Stimulated activated CD8-positive, alpha-beta memory T cell treated with anti-CD3 and anti-CD28 coated beads, Interleukin-15, amount 100 ng/mL, for 24 hours (primary cell): ENCODE data around the gene UBE4B.
"Not testable (repeated sequence)": the region's sequence is repeated elsewhere in the genome, so short reads cannot be mapped to it uniquely, and the experiment has no call there.

Experiments used
- DNase-seq: peaks from one replicate; pipeline ENCODE4 v3.0.0-alpha.2; 2020; ENCODE audit warnings: low read depth

The UBE4B gene

DNA sequence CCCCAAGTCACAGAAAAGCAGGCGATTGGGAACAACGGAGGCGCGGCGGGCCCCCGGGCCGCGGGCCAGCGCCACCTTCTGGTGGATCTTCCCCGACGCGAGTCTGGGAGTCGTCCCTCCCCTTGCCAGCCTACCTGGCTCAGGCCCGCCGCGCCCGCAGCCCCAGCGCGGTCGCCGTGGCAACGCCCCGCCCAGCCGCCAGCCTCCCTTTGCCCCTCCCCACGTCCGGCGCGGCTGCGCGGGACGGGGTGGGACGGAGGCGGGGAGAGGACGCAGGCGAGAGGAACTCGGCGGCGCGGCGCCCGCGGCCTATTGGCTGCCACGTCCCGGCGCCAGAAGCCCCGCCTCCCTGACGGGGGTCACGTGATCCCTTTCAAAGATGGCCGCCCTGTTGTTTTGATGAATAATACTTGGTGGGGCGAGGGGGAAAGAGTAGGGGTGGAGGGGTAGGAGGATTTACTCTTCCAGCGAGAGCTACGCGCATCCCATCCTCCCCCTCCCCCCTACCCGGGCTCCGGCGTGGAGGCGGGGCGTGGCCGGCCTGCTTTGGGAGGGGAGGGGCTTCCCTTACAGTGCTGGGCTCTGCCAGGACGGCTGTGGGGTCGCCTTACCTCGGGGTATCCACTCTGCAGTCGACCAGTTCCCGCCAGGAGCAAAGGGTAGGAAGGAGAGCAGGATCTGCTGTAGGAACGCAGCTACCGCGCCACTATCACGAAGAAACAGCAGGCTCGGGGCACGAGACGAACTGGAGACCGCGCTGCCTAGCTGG, at the start of gene UBE4B:
Gene UBE4B (plus strand): TSS at position 369 of the 769 bp plus-strand sequence. CDS start 713 bp downstream, outside the sequence.
- DNase-seq: peak; percentile 95

DNA sequence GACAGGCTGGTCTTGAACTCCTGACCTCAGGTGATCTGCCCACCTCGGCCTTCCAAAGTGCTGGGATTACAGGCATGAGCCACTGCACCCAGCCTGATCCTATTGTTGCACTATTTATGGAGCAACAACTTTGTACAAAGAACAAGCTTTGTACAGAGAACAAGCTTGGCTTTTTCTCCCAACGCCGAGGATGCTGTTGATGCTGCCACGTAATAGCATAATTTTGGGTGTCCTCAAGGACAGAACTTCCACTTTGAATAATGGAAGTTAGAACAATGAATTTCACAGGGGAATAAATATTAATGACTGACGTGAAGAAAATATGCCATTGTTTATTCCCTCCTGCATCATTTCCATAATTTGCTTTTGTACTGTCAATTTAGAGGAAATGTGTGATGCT, 48.5 kb upstream of the UBE4B start:
- DNase-seq: no peak

DNA sequence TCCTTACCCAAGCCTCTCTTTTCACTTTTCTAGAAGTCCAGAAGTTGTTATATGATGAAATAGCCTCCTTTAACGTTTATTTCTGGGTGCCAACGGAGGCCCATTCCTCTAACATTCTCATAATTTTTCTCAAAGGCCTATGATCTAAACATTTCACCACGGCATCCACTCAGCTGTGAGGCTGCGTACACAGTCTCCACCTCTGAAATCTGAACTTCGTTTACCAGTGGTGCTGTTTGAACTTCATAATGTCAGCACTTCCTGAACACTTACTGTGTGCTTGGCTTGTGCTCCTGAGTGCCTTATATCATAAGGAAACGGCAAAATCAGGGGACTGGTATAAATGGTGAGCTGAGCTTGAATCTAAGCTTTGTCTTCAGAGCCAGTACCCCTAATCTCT, 47.8 kb upstream of the UBE4B start:
- DNase-seq: no peak

GRCh38 chr1:9989773-9990172, 43.0 kb upstream of the UBE4B start:
- no peak for DNase-seq

- DNase-seq: no peak
Observed at GRCh38 chr1:9990944-9991343, 41.8 kb upstream of the UBE4B start.

- DNase-seq: no peak
Observed at GRCh38 chr1:9992910-9993309, 39.8 kb upstream of the UBE4B start.

- DNase-seq: no peak
Observed at GRCh38 chr1:9993561-9994075, 39.1 kb upstream of the UBE4B start.

GRCh38 chr1:9996624-9997582, 35.9 kb upstream of the UBE4B start, which contains the start of gene RBP7:
Gene RBP7, plus strand, starts transcription at chr1:9997228. Its CDS starts 31 bp downstream, at chr1:9997259.
- no peak for DNase-seq

DNA sequence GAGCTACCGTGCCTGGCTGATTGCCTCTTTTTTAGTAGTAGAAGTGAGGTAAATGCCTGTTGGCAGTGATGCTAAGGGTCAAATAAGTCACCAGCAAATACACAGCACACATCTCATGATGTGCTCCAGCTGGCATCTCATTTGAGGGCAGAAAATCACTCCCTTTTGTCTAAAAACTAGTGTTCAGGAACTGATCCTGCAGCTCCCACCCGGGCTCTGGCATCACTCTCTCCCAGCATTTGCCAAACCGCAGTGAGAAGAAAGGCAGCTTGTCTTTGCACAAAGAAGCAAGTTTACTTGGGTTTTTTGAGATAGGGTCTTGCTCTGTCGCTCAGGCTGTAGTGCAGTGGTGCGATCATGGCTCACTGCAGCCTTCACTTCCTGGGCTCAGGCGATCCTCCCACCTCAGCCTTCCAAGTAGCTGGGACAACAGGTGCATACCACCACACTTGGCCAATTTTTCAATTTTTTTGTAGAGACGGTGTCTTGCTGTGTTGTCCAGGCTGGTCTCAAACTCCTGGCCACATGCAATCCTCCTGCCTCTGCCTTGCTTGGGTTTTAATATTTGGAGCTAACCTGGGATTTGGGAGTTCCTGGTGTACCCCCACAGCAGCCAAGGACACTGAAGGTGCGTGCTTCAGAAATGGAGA, 31.6 kb upstream of the UBE4B start:
- DNase-seq: no peak

DNA sequence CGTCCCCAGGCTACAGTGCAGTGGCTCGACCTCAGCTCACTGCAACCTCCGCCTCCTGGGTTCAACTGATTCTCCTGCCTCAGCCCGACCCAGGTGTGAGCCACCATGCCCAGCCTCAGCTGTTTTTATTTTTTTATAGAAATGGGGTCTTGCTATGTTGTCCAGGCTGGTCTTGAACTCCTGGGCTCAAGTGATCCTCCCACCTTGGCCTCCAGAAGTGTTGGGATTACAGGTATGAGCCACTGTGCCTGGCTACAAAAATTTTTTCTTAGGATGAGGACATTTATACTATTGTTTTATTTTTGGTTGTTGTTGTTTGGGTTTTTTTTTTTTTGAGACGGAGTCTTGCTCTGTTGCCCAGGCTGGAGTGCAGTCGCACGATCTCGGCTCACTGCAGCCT, 27.5 kb upstream of the UBE4B start:
- not testable (repeated sequence) for DNase-seq

- DNase-seq: no peak
Observed at GRCh38 chr1:10007169-10007568, 25.6 kb upstream of the UBE4B start.

DNA sequence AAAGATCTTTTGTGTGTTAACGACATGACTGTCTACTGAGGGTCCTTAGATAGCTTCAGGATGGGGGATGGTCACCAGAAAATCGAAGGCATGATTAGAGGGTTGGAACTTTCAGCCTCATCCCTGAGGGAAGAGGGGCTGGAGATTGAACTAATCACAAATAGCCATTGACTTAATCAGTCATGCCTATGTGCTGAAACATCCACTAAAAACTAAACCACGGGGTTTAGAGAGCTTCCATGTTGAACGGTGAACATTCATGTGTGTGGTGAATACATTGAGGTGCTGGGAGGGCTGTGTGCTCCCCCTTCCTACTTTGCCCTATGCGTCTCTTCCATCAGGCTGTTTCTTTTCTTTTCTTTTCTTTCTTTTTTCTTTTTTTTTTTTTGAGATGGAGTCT, 18.7 kb upstream of the UBE4B start:
- no peak for DNase-seq

DNA sequence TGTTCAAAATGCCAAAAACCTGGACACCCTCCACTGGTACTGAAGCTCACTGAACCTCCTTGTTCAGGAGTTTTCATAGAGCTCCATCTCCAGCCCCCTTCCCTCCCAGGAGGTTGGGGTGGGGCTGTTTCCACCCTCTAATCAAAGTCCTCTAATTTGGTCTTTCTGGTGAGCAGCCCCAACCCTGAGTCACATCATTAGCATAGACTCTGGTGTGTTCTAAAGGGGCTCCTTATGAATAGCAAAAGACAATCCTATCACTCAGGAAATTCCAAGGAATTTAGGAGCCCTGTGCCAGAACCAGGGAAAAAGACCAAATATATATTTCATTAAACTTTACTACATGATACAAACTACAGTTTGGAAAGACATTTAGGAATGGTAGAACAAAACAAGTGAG, 13.2 kb upstream of the UBE4B start:
- no peak for DNase-seq

- DNase-seq: no peak
Observed at GRCh38 chr1:10020086-10020485, 12.7 kb upstream of the UBE4B start.

DNA sequence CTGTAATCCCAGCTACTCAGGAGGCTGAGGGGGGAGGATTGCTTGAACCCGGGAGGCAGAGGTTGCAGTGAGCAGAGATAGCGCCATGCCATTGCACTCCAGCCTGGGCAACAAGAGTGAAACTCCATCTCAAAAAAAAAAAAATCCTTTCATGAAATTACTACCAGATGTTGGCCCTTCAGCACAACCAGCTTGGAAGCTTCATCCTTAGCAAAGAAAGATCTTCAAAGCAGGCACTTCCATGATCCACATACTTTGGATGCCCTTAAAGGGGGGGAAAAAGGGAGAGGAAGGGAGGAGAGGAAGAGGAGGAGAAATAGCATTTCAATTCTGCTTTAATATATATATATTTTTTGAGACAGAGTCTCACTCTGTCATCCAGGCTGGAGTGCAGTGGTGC, 12.1 kb upstream of the UBE4B start:
- DNase-seq: not testable (repeated sequence)

DNA sequence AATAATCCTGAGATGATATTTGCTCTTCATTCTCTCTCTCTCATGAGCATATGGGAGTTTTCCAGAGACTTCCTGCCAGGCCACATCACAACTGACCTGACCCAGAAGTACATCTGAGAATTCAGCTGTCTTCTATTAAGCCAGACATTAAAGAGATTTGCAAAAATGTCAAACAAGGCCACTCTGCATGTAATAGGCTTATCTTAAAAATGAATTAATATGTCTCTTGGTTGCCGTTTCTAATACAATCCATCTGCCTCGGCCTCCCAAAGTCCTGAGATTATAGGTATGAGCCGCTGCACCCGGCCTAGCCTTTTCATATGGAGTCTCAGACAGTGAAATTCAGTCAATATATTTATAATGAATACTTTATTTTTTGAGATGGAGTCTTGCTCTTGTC, 10.8 kb upstream of the UBE4B start:
- not testable (repeated sequence) for DNase-seq

DNA sequence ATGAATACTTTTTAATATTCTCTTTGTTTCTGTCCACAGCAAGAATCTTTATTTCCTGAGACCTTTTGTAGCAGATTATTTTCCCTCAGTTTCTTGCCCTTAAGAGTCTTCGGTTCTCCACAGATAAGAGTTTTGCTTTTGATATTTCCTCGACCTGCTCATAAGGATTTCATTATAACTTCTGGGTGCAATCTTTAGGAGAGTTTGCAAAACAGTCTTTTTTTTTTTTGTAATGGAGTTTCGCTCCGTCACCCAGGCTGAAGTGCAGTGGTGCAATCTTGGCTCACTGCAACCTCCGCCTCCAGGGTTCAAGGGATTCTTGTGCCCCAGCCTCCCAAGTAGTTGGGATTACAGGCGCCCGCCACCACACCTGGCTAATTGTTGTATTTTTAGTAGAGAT, 10.1 kb upstream of the UBE4B start:
- no peak for DNase-seq

DNA sequence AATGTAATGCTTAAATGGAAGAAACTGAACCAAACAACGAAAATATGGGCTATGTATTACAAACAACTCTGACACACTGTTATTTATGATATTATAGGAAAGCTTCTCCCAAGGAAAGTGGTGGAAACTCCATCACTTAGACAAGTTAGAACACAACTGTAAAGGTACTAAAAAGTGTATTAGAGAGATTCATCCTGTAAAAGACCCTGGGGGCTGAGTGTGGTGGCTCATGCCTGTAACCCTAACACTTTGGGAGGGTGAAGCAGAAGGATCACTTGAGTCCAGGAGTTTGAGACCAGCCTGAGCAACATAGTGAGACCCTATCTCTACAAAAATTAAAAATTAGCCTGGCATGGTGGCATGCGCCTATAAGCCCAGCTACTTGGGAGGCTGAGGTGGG, 7.4 kb upstream of the UBE4B start:
- no peak for DNase-seq

GRCh38 chr1:10027027-10027426, 5.7 kb upstream of the UBE4B start:
- no peak for DNase-seq

DNA sequence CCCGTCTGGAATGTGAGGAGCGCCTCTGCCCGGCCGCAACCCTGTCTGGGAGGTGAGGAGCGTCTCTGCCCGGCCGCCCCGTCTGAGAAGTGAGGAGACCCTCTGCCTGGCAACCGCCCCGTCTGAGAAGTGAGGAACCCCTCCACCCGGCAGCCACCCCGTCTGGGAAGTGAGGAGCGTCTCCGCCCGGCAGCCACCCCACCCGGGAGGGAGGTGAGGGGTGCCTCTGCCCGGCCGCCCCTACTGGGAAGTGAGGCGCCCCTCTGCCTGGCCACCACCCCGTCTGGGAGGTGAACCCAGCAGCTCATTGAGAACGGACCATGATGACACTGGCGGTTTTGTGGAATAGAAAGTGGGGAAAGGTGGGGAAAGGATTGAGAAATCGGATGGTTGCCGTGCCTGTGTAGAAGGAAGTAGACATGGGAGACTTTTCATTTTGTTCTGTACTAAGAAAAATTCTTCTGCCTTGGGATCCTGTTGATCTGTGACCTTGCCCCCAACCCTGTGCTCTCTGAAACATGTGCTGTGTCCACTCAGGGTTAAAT, 3.7 kb upstream of the UBE4B start:
- not testable (repeated sequence) for DNase-seq

- DNase-seq: no peak
Observed at GRCh38 chr1:10031461-10031860, 1.3 kb upstream of the UBE4B start.

DNA sequence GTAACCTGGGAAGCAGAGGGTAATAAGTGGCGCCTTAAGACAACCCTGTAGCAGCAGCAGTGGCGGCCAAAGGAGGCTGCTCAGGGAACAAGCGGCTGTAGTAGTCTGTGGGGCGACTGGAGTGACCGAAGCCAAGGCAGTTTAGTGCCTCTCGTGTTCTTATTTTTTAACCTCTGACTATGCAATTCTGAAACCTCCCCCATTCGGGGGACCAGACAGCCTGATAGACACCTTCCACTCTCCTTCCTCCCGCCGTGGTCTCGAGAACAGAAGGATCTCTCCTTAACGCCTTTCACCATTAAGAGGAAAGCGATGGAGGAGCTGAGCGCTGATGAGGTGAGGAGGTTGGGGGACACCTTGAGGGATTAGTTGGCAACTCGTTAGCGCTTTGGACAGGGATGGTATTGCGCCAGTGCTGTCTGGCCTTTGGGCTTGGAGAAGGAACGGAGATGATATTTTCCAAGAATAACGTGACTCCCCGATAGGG, 644 bp downstream of the UBE4B start:
- DNase-seq: no peak
